Mesenchymal stem cell (in vitro differentiated cells and primary cell): ENCODE measurements around the gene DBNL.
"Not testable (repeated sequence)": the region's sequence is repeated elsewhere in the genome, so short reads cannot be mapped to it uniquely, and the experiment has no call there.

Experiments used
- DNase-seq: peaks from one replicate; pipeline ENCODE4 v3.0.0-alpha.2; 2013
- H2AFZ ChIP-seq: one replicate; pipeline ENCODE4 v1.6.1; 2013; ENCODE audit warnings: low read depth, mild to moderate bottlenecking, control low read depth, inconsistent platforms, low read length, moderate library complexity
- H2AK5ac ChIP-seq: 2 replicates; pipeline ENCODE4 v1.6.1; 2013; ENCODE audit warnings: low read length, moderate library complexity, mild to moderate bottlenecking, inconsistent platforms; ENCODE audit not compliant: severe bottlenecking
- H2BK120ac ChIP-seq: one replicate; pipeline ENCODE4 v1.6.1; 2013; ENCODE audit warnings: low read depth, mild to moderate bottlenecking, inconsistent platforms, low read length, moderate library complexity
- H2BK12ac ChIP-seq, 2 experiments: one replicate each; pipeline ENCODE4 v1.6.1; 2013; ENCODE audit warnings: inconsistent platforms in 2 of 2, low read length in 2 of 2, mild to moderate bottlenecking in 2 of 2, moderate library complexity in 2 of 2, control low read depth in 1 of 2
- H2BK15ac ChIP-seq: one replicate; pipeline ENCODE4 v1.6.1; 2013; ENCODE audit warnings: mild to moderate bottlenecking, low read depth, inconsistent platforms; ENCODE audit not compliant: poor library complexity, severe bottlenecking
- H2BK5ac ChIP-seq: 2 replicates; pipeline ENCODE4 v1.6.1; 2013; ENCODE audit warnings: low read depth, mild to moderate bottlenecking, low read length, control low read depth, inconsistent platforms; ENCODE audit not compliant: poor library complexity, severe bottlenecking
- H3K14ac ChIP-seq, 2 experiments: one replicate each; pipeline ENCODE4 v1.6.1; 2013; ENCODE audit warnings: inconsistent platforms in 2 of 2, low read length in 2 of 2, control low read depth in 1 of 2, mild to moderate bottlenecking in 1 of 2, moderate library complexity in 1 of 2
- H3K18ac ChIP-seq, 2 experiments: one replicate each; pipeline ENCODE4 v1.6.1; 2013; ENCODE audit warnings: inconsistent platforms in 2 of 2, low read length in 2 of 2, control low read depth in 1 of 2, low read depth in 1 of 2, mild to moderate bottlenecking in 1 of 2
- H3K23ac ChIP-seq, 2 experiments: one replicate each; pipeline ENCODE4 v1.6.1; 2013; ENCODE audit warnings: inconsistent platforms in 2 of 2, low read length in 2 of 2, mild to moderate bottlenecking in 2 of 2, moderate library complexity in 2 of 2, control low read depth in 1 of 2
- H3K27ac ChIP-seq: 2 replicates; pipeline ENCODE4 v1.5.1; 2013; ENCODE audit warnings: mild to moderate bottlenecking, moderate library complexity, low read length, control low read depth, inconsistent platforms; ENCODE audit not compliant: poor library complexity, severe bottlenecking
- H3K27me3 ChIP-seq, 2 experiments: 2 replicates each; pipeline versions ENCODE4 v1.6.1 to v1.7.0; 2013; ENCODE audit warnings: low read length in 2 of 2, mild to moderate bottlenecking in 2 of 2, moderate library complexity in 2 of 2, control low read depth in 1 of 2, inconsistent platforms in 1 of 2; ENCODE audit not compliant: control insufficient read depth in 1 of 2, insufficient read depth in 1 of 2
- H3K36me3 ChIP-seq, 2 experiments: 2 replicates each; pipeline versions ENCODE4 v1.6.1 to v1.7.0; 2013; ENCODE audit warnings: low read length in 2 of 2, control low read depth in 1 of 2, inconsistent platforms in 1 of 2, low read depth in 1 of 2, mild to moderate bottlenecking in 1 of 2; ENCODE audit not compliant: insufficient read depth in 2 of 2, control insufficient read depth in 1 of 2
- H3K4ac ChIP-seq, 2 experiments: one replicate each; pipeline ENCODE4 v1.6.1; 2013; ENCODE audit warnings: inconsistent platforms in 2 of 2, low read length in 2 of 2, mild to moderate bottlenecking in 2 of 2, moderate library complexity in 2 of 2, control low read depth in 1 of 2, low read depth in 1 of 2
- H3K4me1 ChIP-seq: 2 replicates; pipeline ENCODE4 v1.6.1; 2013; ENCODE audit warnings: low read depth, low read length, control low read depth; ENCODE audit not compliant: control insufficient read depth, insufficient read depth
- H3K4me2 ChIP-seq: 2 replicates; pipeline ENCODE4 v1.6.1; 2013; ENCODE audit warnings: low read length, mild to moderate bottlenecking, inconsistent platforms; ENCODE audit not compliant: poor library complexity, severe bottlenecking
- H3K4me3 ChIP-seq, 2 experiments: 2 replicates each; pipeline versions ENCODE4 v1.5.1 to v1.7.0; 2013; ENCODE audit warnings: low read length in 2 of 2, mild to moderate bottlenecking in 2 of 2, control low read depth in 1 of 2, low read depth in 1 of 2; ENCODE audit not compliant: insufficient read depth in 1 of 2
- H3K79me1 ChIP-seq: replicated peaks from 2 replicates; pipeline ENCODE4 v1.6.1; 2013; ENCODE audit warnings: mild to moderate bottlenecking, control low read depth, low read length, inconsistent platforms; ENCODE audit not compliant: poor library complexity, severe bottlenecking
- H3K9ac ChIP-seq: 2 replicates; pipeline ENCODE4 v1.7.0; 2013; ENCODE audit warnings: mild to moderate bottlenecking, low read length, moderate library complexity
- H3K9me3 ChIP-seq: 2 replicates; pipeline ENCODE4 v1.7.0; 2013; ENCODE audit warnings: mild to moderate bottlenecking, low read length; ENCODE audit not compliant: control insufficient read depth
- H4K8ac ChIP-seq: one replicate; pipeline ENCODE4 v1.6.1; 2013; ENCODE audit warnings: inconsistent platforms, mild to moderate bottlenecking, low read length, moderate library complexity
- H4K91ac ChIP-seq: one replicate; pipeline ENCODE4 v1.6.1; 2013; ENCODE audit warnings: mild to moderate bottlenecking, low read length, inconsistent platforms
- WGBS: methylation state at CpG from one replicate; pipeline ENCODE4 v1.1.7; 2013; ENCODE audit warnings: mixed read lengths; 5-methylcytosine and 5-hydroxymethylcytosine counted together

DBNL gene

GRCh38 chr7:44038961-44039558, 5.4 kb upstream of the DBNL start:
- H2BK12ac ChIP-seq, H3K9me3 ChIP-seq, H3K9ac ChIP-seq, H3K36me3 ChIP-seq, H3K27me3 ChIP-seq, H3K4me3 ChIP-seq, H3K27ac ChIP-seq, H2AFZ ChIP-seq, H3K14ac ChIP-seq, H3K79me1 ChIP-seq, H4K8ac ChIP-seq, H2AK5ac ChIP-seq, H4K91ac ChIP-seq, H3K4ac ChIP-seq, H2BK5ac ChIP-seq, H2BK15ac ChIP-seq, H3K23ac ChIP-seq, H2BK120ac ChIP-seq: not testable (repeated sequence)
- DNase-seq, result peak; percentile 86
- 0% methylated on average over 7 of the region's 26 CpGs for WGBS
- peaks cover 11% of the 10 kb centered on the region for H3K4me1 ChIP-seq
- H3K4me2 ChIP-seq, result peak overlapping the region; percentile 38
- peak overlapping the region in 1 of 2 experiments; percentile 21 for H3K18ac ChIP-seq

- H3K9me3 ChIP-seq, H3K27me3 ChIP-seq, H2BK120ac ChIP-seq, H3K79me1 ChIP-seq, DNase-seq, H4K8ac ChIP-seq, H2AFZ ChIP-seq, H3K14ac ChIP-seq, H3K4me3 ChIP-seq, H3K4ac ChIP-seq, H2BK15ac ChIP-seq, H3K36me3 ChIP-seq, H3K9ac ChIP-seq, H3K23ac ChIP-seq, H2BK5ac ChIP-seq, H2AK5ac ChIP-seq, H4K91ac ChIP-seq, H2BK12ac ChIP-seq, H3K27ac ChIP-seq: not testable (repeated sequence)
- peak overlapping the region; percentile 20 for H3K4me2 ChIP-seq
- peaks cover 11% of the 10 kb centered on the region for H3K4me1 ChIP-seq
- WGBS, result 0% methylated on average over 3 of the region's 40 CpGs
- H3K18ac ChIP-seq, result peak overlapping the region in 1 of 2 experiments; percentile 40
These were observed 4.6 kb upstream of the DBNL start for GRCh38 chr7:44039800-44040492.

GRCh38 chr7:44040493-44040891, 4.0 kb upstream of the DBNL start:
- not testable (repeated sequence) for H3K23ac ChIP-seq, H3K27ac ChIP-seq, H3K9ac ChIP-seq, H3K27me3 ChIP-seq, DNase-seq, H4K91ac ChIP-seq, H3K9me3 ChIP-seq, H3K4ac ChIP-seq, H2BK12ac ChIP-seq, H3K79me1 ChIP-seq, H2BK5ac ChIP-seq, H2AK5ac ChIP-seq, H2BK120ac ChIP-seq, H2AFZ ChIP-seq, H2BK15ac ChIP-seq, H3K14ac ChIP-seq, H3K36me3 ChIP-seq
- peak overlapping the region; percentile 28 for H4K8ac ChIP-seq
- peak overlapping the region in 1 of 2 experiments; percentile 40 for H3K18ac ChIP-seq
- 2% methylated on average over 9 of the region's 46 CpGs for WGBS
- H3K4me3 ChIP-seq, result peak overlapping the region in 1 of 2 experiments; percentile 41
- peak overlapping the region; percentile 20 for H3K4me2 ChIP-seq
- peaks cover 12% of the 10 kb centered on the region for H3K4me1 ChIP-seq

GRCh38 chr7:44042221-44042620, 2.3 kb upstream of the DBNL start:
- Histone ChIP-seq H2AK5ac (no peak overlapping the region), H3K9ac (no peak overlapping the region), H2AFZ (no peak overlapping the region), H2BK12ac (no peak overlapping the region), H4K8ac (no peak overlapping the region), H3K27me3 (no peaks in the 10 kb centered on the region), H2BK15ac (no peak overlapping the region), H3K36me3 (peaks cover 11 to 12% of the 10 kb centered on the region in 2 experiments), H3K4ac (no peak overlapping the region), H2BK5ac (no peak overlapping the region), H3K23ac (no peak overlapping the region), H3K14ac (no peak overlapping the region), H2BK120ac (no peak overlapping the region), H3K79me1 (peaks cover 5% of the 10 kb centered on the region), H3K9me3 (no peaks in the 10 kb centered on the region), H4K91ac (no peak overlapping the region), H3K4me2 (no peak overlapping the region), H3K4me3 (no peak overlapping the region), H3K18ac (no peak overlapping the region), H3K27ac (no peak overlapping the region), H3K4me1 (peaks cover 21% of the 10 kb centered on the region)
- 78% methylated on average over 2 of the region's 2 CpGs for WGBS
- no peak for DNase-seq
